Endothelial cell (in vitro differentiated cells): Measurements from ENCODE around the gene SGMS1. TPM values are rescaled to one million over a fixed set of nuclear protein-coding genes. Genes with fewer than 3 reads are reported as not detected.

Experiments
- DNase-seq: peaks from one replicate; pipeline ENCODE4 v3.0.0; 2021; ENCODE audit warnings: low spot score
- H3K27ac Mint-ChIP-seq: one replicate; pipeline ENCODE4 v1.8.0; 2021; ENCODE audit warnings: mixed read lengths, inconsistent platforms; ENCODE audit not compliant: unreplicated experiment
- H3K27me3 Mint-ChIP-seq: one replicate; pipeline ENCODE4 v1.8.0; 2021; ENCODE audit warnings: mild to moderate bottlenecking, moderate library complexity, mixed read lengths, inconsistent platforms; ENCODE audit not compliant: unreplicated experiment
- H3K36me3 Mint-ChIP-seq: one replicate; pipeline ENCODE4 v1.8.0; 2021; ENCODE audit warnings: mild to moderate bottlenecking, low read depth, mixed read lengths, inconsistent platforms; ENCODE audit not compliant: unreplicated experiment
- H3K4me1 Mint-ChIP-seq: one replicate; pipeline ENCODE4 v1.8.0; 2021; ENCODE audit warnings: mild to moderate bottlenecking, mixed read lengths, inconsistent platforms; ENCODE audit not compliant: unreplicated experiment
- H3K4me3 Mint-ChIP-seq: one replicate; pipeline ENCODE4 v1.8.0; 2021; ENCODE audit warnings: mild to moderate bottlenecking, mixed read lengths, inconsistent platforms; ENCODE audit not compliant: unreplicated experiment
- H3K9me3 Mint-ChIP-seq: one replicate; pipeline ENCODE4 v1.8.0; 2021; ENCODE audit warnings: mixed read lengths, inconsistent platforms; ENCODE audit not compliant: unreplicated experiment
- total RNA-seq: library from RNA; stranded (reverse); fragmentation: NEBNext Ultra II Directional; extraction: Animal tissue kit (Norgen Biotek cat#: 25700); gene quantifications from one replicate; pipeline ENCODE4 v1.2.1, GENCODE V29; 2021; ENCODE audit not compliant: unreplicated experiment
- TF ChIP-seq, protein P1 (sequence below): fragments of 200-600 bp; sonication (generic); IDR thresholded peaks from one replicate; pipeline ENCODE4 v1.5.0; 2021; ENCODE audit warnings: antibody characterized with exemption; ENCODE audit not compliant: unreplicated experiment

The SGMS1 gene
- total RNA-seq, 1 donor from 2014 or later: 12.4 TPM

DNA sequence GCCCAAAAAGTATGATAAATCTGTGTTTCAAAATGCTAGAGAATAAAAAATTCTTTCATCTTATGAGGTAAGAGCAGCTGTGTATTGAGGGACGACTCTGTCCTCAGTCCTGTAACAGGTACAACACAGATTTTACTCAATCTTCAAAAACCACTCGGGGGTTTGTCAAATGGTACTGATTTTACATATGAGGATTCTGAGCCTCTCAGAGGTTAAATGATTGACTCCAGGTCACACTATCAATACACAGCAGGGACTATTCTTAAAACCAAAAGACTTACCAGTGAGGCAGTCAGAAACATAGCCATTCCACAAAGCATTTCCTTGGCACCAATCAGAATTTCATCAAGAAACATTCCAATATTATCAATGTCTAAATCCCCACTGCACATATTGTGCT, 95.5 kb downstream of the SGMS1 start:
- Mint-ChIP-seq H3K27me3 (no peaks in the 10 kb centered on the region), H3K27ac (no peak overlapping the region), H3K4me1 (peaks cover 3% of the 10 kb centered on the region), H3K4me3 (no peak overlapping the region), H3K9me3 (no peaks in the 10 kb centered on the region), H3K36me3 (no peaks in the 10 kb centered on the region)
- DNase-seq: no peak
- TF ChIP-seq, protein P1, sequence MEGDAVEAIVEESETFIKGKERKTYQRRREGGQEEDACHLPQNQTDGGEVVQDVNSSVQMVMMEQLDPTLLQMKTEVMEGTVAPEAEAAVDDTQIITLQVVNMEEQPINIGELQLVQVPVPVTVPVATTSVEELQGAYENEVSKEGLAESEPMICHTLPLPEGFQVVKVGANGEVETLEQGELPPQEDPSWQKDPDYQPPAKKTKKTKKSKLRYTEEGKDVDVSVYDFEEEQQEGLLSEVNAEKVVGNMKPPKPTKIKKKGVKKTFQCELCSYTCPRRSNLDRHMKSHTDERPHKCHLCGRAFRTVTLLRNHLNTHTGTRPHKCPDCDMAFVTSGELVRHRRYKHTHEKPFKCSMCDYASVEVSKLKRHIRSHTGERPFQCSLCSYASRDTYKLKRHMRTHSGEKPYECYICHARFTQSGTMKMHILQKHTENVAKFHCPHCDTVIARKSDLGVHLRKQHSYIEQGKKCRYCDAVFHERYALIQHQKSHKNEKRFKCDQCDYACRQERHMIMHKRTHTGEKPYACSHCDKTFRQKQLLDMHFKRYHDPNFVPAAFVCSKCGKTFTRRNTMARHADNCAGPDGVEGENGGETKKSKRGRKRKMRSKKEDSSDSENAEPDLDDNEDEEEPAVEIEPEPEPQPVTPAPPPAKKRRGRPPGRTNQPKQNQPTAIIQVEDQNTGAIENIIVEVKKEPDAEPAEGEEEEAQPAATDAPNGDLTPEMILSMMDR: no peak

DNA sequence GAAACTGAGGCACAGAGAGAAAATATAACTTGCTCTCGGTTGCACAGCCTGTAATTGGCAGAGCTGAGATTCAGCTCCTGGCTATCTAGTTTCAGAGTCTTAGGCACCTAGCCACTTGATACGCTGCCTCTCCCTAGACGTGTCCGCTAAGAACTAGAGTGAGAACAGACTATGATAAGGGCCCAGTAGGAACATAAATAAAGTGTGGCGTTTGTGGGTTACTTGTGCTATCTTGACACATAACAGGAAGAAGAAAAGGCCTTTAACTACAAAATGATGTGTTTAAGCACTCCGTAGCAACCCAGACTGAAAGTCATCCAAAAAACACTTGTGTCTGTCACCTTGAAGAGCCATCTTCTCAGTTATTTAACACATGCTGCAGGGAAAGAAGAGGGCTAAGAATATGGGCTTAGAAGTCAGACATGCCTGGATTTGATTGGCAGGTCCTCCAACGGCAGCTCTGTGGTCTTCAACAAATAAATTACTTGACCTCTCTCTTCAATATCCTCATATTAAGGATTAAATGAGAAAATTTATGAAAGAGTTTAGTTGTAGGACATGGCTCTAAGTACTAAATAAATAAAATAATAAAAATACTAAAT, 96.2 kb downstream of the SGMS1 start:
- H3K9me3 Mint-ChIP-seq: no peaks in the 10 kb centered on the region
- no peak overlapping the region for H3K27ac Mint-ChIP-seq
- TF ChIP-seq, protein P1: no peak
- no peak for DNase-seq
- H3K36me3 Mint-ChIP-seq: no peaks in the 10 kb centered on the region
- H3K27me3 Mint-ChIP-seq: no peaks in the 10 kb centered on the region
- peaks cover 8% of the 10 kb centered on the region for H3K4me1 Mint-ChIP-seq
- H3K4me3 Mint-ChIP-seq: no peak overlapping the region

DNA sequence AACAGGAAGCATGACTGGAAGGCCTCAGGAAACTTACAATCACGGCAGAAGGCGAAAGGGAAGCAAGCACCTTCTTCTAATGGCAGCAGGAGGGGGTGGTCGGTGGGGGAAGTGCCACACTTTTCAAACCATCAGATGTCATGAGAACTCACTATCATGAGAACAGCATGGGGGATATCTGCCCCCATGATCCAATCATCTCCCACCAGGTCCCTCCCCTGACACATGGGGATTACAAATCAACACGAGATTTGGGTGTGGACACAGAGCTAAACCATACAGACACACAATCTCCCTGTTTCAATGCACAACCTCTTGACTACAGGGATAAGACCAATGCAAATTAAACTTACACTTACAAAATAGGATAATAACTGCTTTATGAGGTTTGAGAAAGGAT, 97.6 kb downstream of the SGMS1 start:
- no peak overlapping the region for H3K27ac Mint-ChIP-seq
- peaks cover 8% of the 10 kb centered on the region for H3K4me1 Mint-ChIP-seq
- TF ChIP-seq, protein P1: no peak
- DNase-seq: no peak
- H3K36me3 Mint-ChIP-seq: no peaks in the 10 kb centered on the region
- H3K4me3 Mint-ChIP-seq: peak overlapping the region; percentile 60
- H3K9me3 Mint-ChIP-seq: no peaks in the 10 kb centered on the region
- no peaks in the 10 kb centered on the region for H3K27me3 Mint-ChIP-seq

DNA sequence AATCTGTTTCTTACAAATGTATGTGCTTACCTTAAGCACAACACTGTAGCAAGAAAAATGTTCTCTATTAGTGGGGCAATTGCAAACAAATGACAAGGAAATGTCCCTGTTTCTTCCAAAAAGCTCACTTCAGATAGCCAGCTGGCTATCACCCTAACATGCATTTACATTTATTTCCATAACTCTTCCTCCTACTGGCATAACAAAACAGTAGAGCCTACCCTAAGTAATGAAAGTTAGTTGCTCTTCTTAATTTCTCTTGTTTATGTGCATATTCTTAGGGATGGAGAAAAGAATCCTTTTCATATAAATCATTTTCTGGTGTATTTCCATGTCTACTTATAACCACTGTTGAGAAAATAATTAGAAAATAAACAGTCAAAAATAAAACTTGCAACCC, 100.4 kb downstream of the SGMS1 start:
- H3K4me3 Mint-ChIP-seq: no peak overlapping the region
- no peak for DNase-seq
- TF ChIP-seq, protein P1: no peak
- peaks cover 12% of the 10 kb centered on the region for H3K4me1 Mint-ChIP-seq
- no peaks in the 10 kb centered on the region for H3K9me3 Mint-ChIP-seq
- no peak overlapping the region for H3K27ac Mint-ChIP-seq
- peaks cover 3% of the 10 kb centered on the region for H3K27me3 Mint-ChIP-seq
- no peaks in the 10 kb centered on the region for H3K36me3 Mint-ChIP-seq

DNA sequence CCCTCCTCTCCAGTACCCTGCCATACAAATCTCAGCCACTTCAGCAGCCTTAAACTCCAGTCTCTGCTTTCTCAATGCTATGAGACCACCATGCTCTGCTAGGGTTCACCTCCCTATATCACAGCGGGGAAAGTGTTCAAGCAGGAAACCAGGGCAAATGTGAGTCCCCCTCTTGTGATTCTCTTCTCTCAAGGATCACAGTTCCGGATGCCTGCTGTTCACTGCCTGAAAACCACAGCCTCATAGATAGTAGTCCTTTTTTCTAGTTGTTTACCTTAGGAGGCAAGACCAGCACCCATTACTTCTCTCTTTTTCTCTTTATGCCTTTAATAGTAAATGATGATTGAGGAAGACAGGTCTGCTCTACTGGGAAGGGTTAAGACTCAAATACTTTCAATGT, 100.8 kb downstream of the SGMS1 start:
- Mint-ChIP-seq H3K27me3 (peaks cover 3% of the 10 kb centered on the region), H3K27ac (no peak overlapping the region), H3K4me3 (no peak overlapping the region), H3K36me3 (no peaks in the 10 kb centered on the region), H3K4me1 (peaks cover 12% of the 10 kb centered on the region), H3K9me3 (no peaks in the 10 kb centered on the region)
- DNase-seq: no peak
- TF ChIP-seq, protein P1: no peak
